ENCODE data around the gene CBR1.

Gene CBR1

DNA sequence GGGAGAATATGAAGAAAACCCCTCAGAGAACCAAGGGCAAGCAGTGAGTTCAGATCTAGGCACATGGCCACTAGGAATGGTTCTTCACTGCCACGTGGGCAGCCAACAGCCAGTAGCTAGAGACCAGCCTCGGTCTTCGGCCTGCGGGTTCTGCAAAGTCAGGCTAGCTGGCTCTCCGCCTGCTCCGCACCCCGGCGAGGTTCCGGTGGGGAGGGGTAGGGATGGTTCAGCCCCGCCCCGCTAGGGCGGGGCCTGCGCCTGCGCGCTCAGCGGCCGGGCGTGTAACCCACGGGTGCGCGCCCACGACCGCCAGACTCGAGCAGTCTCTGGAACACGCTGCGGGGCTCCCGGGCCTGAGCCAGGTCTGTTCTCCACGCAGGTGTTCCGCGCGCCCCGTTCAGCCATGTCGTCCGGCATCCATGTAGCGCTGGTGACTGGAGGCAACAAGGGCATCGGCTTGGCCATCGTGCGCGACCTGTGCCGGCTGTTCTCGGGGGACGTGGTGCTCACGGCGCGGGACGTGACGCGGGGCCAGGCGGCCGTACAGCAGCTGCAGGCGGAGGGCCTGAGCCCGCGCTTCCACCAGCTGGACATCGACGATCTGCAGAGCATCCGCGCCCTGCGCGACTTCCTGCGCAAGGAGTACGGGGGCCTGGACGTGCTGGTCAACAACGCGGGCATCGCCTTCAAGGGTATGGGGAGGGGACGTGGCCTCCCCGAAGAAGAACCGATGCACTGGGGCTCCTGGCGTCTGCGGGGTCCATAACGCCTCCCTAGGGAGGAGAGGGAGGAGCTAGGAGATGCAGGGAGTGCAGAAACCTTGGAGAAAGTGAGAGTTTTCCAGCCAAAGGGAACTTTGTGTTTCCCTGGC is at the start of gene CBR1:
CBR1 (plus strand) TSS at position 312 of the 871 bp plus-strand sequence; CDS start at position 404, 92 bp downstream.
- H3K4me1 Mint-ChIP-seq (ENCODE audit: low read depth): peaks cover 57% of the 10 kb centered on the region

GRCh38 chr21:36021251-36021837 is 48.5 kb upstream of the CBR1 start:
- H3K4me3 Mint-ChIP-seq: no peak overlapping the region
- H3K36me3 Mint-ChIP-seq (ENCODE audit: low read depth): no peaks in the 10 kb centered on the region
- peaks cover 6% of the 10 kb centered on the region for H3K9me3 Mint-ChIP-seq
- no peak for DNase-seq
- H3K27me3 Mint-ChIP-seq: peaks cover 10% of the 10 kb centered on the region
- H3K4me1 Mint-ChIP-seq (ENCODE audit: low read depth): no peaks in the 10 kb centered on the region
- no peak overlapping the region for H3K27ac Mint-ChIP-seq

More for the DNA sequence above, at the start of gene CBR1:
- Mint-ChIP-seq H3K4me3 (peak within 1 kb of the TSS; percentile 88), H3K9me3 (peaks cover 11% of the 10 kb centered on the region), H3K27me3 (no peaks in the 10 kb centered on the region), H3K27ac (peak within 1 kb of the TSS; percentile 89), H3K36me3 (ENCODE audit: low read depth) (peaks cover 51% of the 10 kb centered on the region)
- peak; percentile 93 for DNase-seq

DNA sequence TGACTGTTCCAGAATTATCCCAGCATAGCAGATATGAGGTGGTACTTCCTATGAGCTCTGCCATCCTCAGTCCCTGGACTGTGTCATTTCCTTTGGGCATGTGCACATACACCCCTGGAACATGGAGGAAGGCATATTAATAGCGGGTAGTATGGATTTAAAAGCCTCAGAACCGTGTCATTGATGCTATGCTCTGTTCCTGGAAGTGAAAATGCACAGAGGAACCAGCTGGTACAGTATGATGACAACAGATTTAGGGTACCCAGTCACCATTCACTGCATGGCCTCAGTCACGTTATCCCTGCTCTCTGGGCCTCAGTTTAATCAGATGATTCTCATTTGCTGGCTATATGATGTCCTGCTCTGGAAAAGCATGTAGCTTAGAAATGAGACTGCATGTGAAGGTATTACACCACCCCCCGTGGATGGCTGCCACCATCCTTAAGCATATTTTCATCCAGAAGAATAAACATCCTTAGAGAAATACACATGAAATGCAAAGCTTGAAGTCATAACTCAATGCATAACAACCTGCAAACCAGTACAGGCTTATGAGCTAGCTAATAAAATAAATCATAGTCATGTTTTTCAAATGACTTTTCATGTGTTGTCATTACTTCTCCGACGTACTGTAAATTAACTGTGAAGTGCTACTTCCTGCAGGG is 47.3 kb upstream of the CBR1 start:
- Mint-ChIP-seq H3K27ac (no peak overlapping the region), H3K4me3 (no peak overlapping the region), H3K9me3 (peaks cover 6% of the 10 kb centered on the region), H3K27me3 (peaks cover 6% of the 10 kb centered on the region), H3K4me1 (ENCODE audit: low read depth) (no peaks in the 10 kb centered on the region), H3K36me3 (ENCODE audit: low read depth) (no peaks in the 10 kb centered on the region)
- DNase-seq: no peak

DNA sequence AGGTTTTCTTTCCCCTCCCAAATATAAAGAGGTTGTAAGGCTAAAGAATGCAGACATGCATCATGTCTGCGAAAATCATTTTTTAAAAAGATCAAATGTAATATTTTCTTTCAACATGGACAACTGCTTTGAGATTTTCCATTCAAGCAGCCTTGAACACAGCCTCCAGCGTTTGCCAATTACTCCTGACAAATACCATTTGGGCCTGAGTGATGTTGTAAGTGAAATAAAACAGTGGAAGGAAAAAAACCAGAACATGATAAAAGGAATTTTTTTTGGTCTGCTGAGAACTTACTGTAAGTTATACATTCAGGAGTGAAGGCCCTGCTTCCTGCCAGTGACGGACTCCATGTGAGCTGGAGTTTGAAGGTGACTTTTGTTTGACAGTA is 46.7 kb upstream of the CBR1 start:
- no peak for DNase-seq
- Mint-ChIP-seq H3K27ac (no peak overlapping the region), H3K9me3 (peaks cover 6% of the 10 kb centered on the region), H3K27me3 (peaks cover 1% of the 10 kb centered on the region), H3K4me1 (ENCODE audit: low read depth) (peaks cover under 1% of the 10 kb centered on the region), H3K36me3 (ENCODE audit: low read depth) (no peaks in the 10 kb centered on the region), H3K4me3 (no peak overlapping the region)

DNA sequence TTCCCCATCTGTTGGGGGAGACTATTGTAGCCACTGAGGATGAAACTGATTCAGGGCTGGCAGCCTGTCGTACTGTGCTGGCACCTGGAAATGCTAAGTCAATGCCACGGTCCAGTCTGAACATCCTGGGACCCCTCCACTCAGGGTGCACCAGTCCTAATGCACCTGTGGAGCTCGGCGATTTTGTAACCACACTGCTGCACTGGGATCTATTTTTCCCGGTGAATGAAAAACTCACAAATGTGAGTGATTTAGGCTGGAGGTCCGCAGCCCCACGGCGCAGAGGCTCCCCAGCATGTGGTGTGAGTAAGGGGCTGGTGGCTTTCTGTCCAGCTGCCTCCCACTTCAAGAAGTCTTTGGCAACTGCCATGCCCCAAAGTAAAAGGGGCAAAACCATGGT is 45.0 kb upstream of the CBR1 start:
- Mint-ChIP-seq H3K4me3 (no peak overlapping the region), H3K4me1 (ENCODE audit: low read depth) (peaks cover 6% of the 10 kb centered on the region), H3K27ac (no peak overlapping the region), H3K36me3 (ENCODE audit: low read depth) (no peaks in the 10 kb centered on the region), H3K9me3 (peaks cover 6% of the 10 kb centered on the region), H3K27me3 (no peaks in the 10 kb centered on the region)
- DNase-seq: no peak

DNA sequence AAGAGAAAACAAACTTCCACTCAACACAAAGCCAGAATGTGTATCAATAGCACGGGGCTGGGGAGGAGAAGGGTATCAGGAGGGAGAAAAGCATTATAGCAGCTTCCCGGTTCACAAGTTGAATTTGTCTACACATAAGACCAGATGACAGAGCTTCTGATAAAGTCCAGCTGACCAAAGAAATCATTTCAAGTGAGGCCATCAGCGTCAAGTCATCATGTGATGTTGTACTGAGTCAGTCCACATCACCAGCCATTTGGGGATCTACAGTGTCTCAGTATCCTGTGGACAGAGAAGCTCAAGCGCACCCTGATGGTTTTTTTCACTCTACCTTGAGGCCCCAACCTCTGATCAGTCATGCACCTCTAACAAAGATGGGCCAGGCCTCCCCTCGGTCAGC is 42.5 kb upstream of the CBR1 start:
- Mint-ChIP-seq H3K4me3 (no peak overlapping the region), H3K27me3 (no peaks in the 10 kb centered on the region), H3K27ac (no peak overlapping the region), H3K4me1 (ENCODE audit: low read depth) (peaks cover 6% of the 10 kb centered on the region), H3K9me3 (no peaks in the 10 kb centered on the region), H3K36me3 (ENCODE audit: low read depth) (no peaks in the 10 kb centered on the region)
- no peak for DNase-seq

- H3K27me3 Mint-ChIP-seq: no peaks in the 10 kb centered on the region
- H3K4me1 Mint-ChIP-seq (ENCODE audit: low read depth): peaks cover 6% of the 10 kb centered on the region
- DNase-seq: peak; percentile 76
- H3K4me3 Mint-ChIP-seq: no peak overlapping the region
- peaks cover 5% of the 10 kb centered on the region for H3K36me3 Mint-ChIP-seq (ENCODE audit: low read depth)
- H3K27ac Mint-ChIP-seq: no peak overlapping the region
- no peaks in the 10 kb centered on the region for H3K9me3 Mint-ChIP-seq
Measured at GRCh38 chr21:36028127-36029069, 41.4 kb upstream of the CBR1 start.

- H3K4me3 Mint-ChIP-seq: no peak overlapping the region
- H3K27me3 Mint-ChIP-seq: no peaks in the 10 kb centered on the region
- no peak overlapping the region for H3K27ac Mint-ChIP-seq
- no peak for DNase-seq
- H3K4me1 Mint-ChIP-seq (ENCODE audit: low read depth): peaks cover 6% of the 10 kb centered on the region
- H3K36me3 Mint-ChIP-seq (ENCODE audit: low read depth): peaks cover 9% of the 10 kb centered on the region
- H3K9me3 Mint-ChIP-seq: no peaks in the 10 kb centered on the region
Measured at GRCh38 chr21:36029309-36029708, 40.5 kb upstream of the CBR1 start.

GRCh38 chr21:36030581-36031189 is 39.1 kb upstream of the CBR1 start:
- H3K27me3 Mint-ChIP-seq: no peaks in the 10 kb centered on the region
- H3K9me3 Mint-ChIP-seq: no peaks in the 10 kb centered on the region
- H3K4me1 Mint-ChIP-seq (ENCODE audit: low read depth): peaks cover 6% of the 10 kb centered on the region
- H3K27ac Mint-ChIP-seq: no peak overlapping the region
- no peak for DNase-seq
- peaks cover 23% of the 10 kb centered on the region for H3K36me3 Mint-ChIP-seq (ENCODE audit: low read depth)
- H3K4me3 Mint-ChIP-seq: no peak overlapping the region

DNA sequence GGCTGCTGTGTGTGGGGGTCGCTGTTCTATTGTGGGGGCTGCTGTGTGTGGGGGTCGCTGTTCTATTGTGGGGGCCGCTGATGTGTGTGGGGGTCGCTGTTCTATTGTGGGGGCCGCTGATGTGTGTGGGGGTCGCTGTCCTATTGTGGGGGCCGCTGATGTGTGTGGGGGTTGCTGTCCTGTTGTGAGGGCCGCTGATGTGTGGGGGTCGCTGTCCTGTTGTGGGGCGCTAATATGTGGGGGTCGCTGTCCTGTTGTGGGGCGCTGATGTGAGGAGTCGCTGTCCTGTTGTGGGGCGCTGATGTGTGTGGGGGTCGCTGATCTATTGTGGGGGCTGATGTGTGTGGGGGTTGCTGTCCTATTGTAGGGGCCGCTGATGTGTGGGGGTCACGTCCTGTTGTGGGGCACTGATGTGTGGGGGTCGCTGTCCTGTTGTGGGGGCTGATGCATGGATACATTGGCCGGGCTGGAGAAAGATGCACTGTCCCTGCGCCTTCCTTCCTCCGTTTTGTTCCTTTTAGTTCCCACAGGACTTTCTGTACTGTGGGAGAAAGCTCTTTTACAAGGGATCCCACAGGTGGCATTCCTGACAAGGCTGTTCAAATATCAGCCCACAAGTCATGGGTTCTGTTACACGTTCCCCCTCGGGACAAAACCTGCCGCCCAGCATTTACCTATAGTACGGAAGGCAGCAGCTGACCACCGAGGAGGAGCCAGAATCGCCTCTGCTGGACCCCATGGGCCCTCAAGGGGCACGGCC is 37.0 kb upstream of the CBR1 start:
- Mint-ChIP-seq H3K27me3 (no peaks in the 10 kb centered on the region), H3K27ac (no peak overlapping the region), H3K9me3 (no peaks in the 10 kb centered on the region), H3K36me3 (ENCODE audit: low read depth) (peaks cover 38% of the 10 kb centered on the region), H3K4me1 (ENCODE audit: low read depth) (peaks cover 6% of the 10 kb centered on the region), H3K4me3 (no peak overlapping the region)
- DNase-seq: no peak

DNA sequence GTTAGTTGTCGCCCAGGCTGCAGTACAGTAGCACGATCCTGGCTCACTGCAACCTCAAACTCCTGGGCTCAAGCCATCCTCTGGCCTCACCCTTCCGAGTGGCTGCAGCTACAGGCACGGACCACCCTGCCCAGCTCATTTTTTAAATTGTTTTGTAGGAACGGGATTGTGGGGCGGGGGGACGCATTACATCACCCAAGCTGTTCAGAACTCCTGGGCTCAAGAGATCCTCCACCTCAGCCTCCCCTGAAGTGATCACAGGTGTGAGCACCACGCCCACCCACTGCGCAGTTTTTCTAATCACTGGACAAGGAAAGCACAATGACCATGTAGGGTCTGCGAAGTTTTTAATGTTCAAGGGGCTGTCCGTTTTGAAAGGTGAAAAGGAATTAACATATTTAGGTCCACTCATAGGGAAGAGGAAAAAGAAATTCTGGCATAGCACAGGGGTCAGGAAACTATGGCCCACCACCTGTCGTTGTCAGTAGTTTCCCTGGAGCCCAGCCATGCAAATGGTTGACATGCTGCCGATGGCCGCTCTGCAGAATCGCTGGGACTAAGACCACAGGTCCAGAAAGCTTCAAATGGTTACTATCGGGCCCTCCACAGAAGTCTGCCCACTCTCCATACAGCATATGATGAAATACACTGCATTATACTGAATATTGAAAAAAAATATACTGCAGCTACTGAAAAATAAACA is 35.5 kb upstream of the CBR1 start:
- Mint-ChIP-seq H3K27ac (no peak overlapping the region), H3K36me3 (ENCODE audit: low read depth) (peaks cover 53% of the 10 kb centered on the region), H3K4me3 (no peak overlapping the region), H3K9me3 (no peaks in the 10 kb centered on the region), H3K4me1 (ENCODE audit: low read depth) (no peaks in the 10 kb centered on the region), H3K27me3 (no peaks in the 10 kb centered on the region)
- DNase-seq: no peak

DNA sequence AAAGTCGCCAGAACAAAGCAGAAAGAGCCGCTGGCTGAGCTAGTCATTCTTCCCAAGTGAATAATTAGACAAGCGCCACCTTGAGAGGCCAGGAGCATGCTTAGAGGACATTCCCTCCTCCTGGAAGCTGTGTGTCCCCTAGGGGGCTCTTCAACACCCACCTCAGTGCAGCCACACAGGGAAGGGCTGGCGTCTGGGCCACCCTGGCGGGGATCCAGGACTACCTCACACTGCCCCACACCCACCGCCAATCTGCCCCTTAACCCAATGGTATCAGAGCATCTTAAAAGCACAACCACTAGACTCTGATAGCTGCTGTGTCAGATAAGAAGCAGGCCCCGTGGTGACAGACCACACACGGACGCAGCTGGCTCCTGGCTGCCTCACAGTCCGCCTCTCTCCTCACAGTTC is 34.4 kb upstream of the CBR1 start:
- DNase-seq: no peak
- H3K27ac Mint-ChIP-seq: no peak overlapping the region
- H3K4me1 Mint-ChIP-seq (ENCODE audit: low read depth): no peaks in the 10 kb centered on the region
- no peaks in the 10 kb centered on the region for H3K9me3 Mint-ChIP-seq
- no peak overlapping the region for H3K4me3 Mint-ChIP-seq
- H3K27me3 Mint-ChIP-seq: no peaks in the 10 kb centered on the region
- H3K36me3 Mint-ChIP-seq (ENCODE audit: low read depth): peaks cover 62% of the 10 kb centered on the region
